WERI-Rb-1 (cell line): ENCODE results near the gene FAM114A2.

Experiments used
- DNase-seq: peaks from one replicate; pipeline ENCODE4 v3.0.0-alpha.2; 2020
- H3K27ac ChIP-seq: fragments of 250-450 bp; sonication (Bioruptor Pico); 2 replicates; pipeline ENCODE4 v1.5.1; 2020; ENCODE audit warnings: mild to moderate bottlenecking, moderate library complexity
- H3K27me3 ChIP-seq: fragments of 250-450 bp; sonication (Bioruptor Pico); 2 replicates; pipeline ENCODE4 v1.5.1; 2021; ENCODE audit warnings: mild to moderate bottlenecking, low read depth, moderate library complexity; ENCODE audit not compliant: insufficient read depth, severe bottlenecking
- H3K36me3 ChIP-seq: fragments of 250-450 bp; sonication (Bioruptor Pico); 2 replicates; pipeline ENCODE4 v1.5.1; 2020; ENCODE audit warnings: mild to moderate bottlenecking, moderate library complexity
- H3K4me3 ChIP-seq: 2 replicates; pipeline ENCODE4 v1.5.1; 2011; ENCODE audit warnings: low read depth, mild to moderate bottlenecking, control low read depth, low read length
- H3K9me3 ChIP-seq: fragments of 250-450 bp; sonication (Bioruptor Pico); 2 replicates; pipeline ENCODE4 v1.5.1; 2021; ENCODE audit warnings: mild to moderate bottlenecking, moderate library complexity; ENCODE audit not compliant: severe bottlenecking
- TF ChIP-seq, protein P1 (sequence below): IDR thresholded peaks from 2 replicates; pipeline ENCODE4 v1.5.1; 2011; ENCODE audit warnings: low read depth, mild to moderate bottlenecking, control low read depth, inconsistent platforms, low read length

FAM114A2 gene

DNA sequence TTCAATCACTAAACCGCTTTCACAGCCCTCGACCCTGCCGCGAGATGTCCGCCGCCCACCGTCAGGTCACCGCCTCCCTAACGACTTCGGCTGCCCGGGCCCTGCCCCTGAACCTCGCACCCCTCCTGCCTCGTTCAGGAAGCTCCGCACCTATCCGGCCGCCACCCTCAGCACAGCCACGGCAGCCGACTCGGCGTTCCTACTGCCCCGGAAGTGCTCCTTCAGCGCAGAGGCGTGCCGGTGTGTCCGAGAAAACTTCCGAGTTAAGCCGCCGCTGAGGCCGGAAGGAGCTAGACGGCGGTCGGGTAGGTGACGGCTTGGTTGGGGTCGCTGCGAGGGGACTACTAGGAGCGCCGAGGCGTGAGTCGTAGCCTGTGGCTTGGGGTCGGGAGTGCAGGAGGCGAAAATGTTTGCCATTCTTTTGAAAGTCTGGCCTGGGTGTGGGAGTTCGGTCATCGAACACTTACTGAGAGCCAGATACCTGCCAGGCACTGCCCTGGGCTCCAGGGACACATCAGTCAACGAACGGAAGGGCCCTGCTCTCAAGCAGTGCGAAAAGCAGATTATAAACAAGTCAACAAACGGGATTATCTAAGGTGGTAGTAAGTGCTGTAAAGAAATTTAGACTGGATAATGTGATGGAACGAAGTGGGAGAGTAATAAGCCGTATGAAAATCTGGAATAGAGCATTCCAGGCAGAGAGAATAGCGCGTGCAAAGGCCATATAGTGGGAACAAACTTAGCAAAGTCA lies at the start of gene FAM114A2, which contains the start of gene MFAP3:
TSS of gene FAM114A2 (minus strand) at position 204 of the 751 bp plus-strand sequence. CDS start 3,957 bp downstream, outside the sequence.
TSS of gene MFAP3 (plus strand) at position 261 of the 751 bp plus-strand sequence. CDS start 10,756 bp downstream, outside the sequence.
- Histone ChIP-seq H3K4me3 (peak within 1 kb of the TSS; percentile 86), H3K9me3 (no peaks in the 10 kb centered on the region), H3K27ac (peak within 1 kb of the TSS; percentile 80), H3K36me3 (no peaks in the 10 kb centered on the region; the same call in 1 of the 2 replicates), H3K27me3 (no peaks in the 10 kb centered on the region)
- TF ChIP-seq, protein P1, sequence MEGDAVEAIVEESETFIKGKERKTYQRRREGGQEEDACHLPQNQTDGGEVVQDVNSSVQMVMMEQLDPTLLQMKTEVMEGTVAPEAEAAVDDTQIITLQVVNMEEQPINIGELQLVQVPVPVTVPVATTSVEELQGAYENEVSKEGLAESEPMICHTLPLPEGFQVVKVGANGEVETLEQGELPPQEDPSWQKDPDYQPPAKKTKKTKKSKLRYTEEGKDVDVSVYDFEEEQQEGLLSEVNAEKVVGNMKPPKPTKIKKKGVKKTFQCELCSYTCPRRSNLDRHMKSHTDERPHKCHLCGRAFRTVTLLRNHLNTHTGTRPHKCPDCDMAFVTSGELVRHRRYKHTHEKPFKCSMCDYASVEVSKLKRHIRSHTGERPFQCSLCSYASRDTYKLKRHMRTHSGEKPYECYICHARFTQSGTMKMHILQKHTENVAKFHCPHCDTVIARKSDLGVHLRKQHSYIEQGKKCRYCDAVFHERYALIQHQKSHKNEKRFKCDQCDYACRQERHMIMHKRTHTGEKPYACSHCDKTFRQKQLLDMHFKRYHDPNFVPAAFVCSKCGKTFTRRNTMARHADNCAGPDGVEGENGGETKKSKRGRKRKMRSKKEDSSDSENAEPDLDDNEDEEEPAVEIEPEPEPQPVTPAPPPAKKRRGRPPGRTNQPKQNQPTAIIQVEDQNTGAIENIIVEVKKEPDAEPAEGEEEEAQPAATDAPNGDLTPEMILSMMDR: no peak
- DNase-seq: peak; percentile 93

DNA sequence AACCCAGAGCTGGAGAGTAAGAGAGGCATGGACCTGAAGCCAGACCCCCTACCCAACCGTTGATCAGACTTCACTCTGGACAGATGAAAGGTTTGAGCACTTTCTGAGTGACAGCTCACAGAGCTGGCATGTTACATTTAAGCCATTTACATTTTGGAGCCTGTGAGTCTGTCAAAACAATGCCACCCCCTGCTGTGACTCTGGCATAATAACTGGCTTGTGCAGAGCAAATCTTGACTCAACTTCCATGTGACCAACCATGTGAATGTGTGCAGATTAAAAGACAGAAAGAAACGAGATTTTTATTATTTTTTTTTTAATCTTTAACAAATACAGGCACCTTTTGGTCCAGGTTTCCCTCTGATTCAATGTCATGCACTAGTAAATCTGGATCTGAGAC lies 48.5 kb upstream of the FAM114A2 start:
- no peaks in the 10 kb centered on the region for H3K27me3 ChIP-seq
- no peak overlapping the region for H3K27ac ChIP-seq
- TF ChIP-seq, protein P1: no peak
- H3K36me3 ChIP-seq: no peaks in the 10 kb centered on the region
- DNase-seq: peak; percentile 50
- no peaks in the 10 kb centered on the region for H3K9me3 ChIP-seq
- no peak overlapping the region for H3K4me3 ChIP-seq

DNA sequence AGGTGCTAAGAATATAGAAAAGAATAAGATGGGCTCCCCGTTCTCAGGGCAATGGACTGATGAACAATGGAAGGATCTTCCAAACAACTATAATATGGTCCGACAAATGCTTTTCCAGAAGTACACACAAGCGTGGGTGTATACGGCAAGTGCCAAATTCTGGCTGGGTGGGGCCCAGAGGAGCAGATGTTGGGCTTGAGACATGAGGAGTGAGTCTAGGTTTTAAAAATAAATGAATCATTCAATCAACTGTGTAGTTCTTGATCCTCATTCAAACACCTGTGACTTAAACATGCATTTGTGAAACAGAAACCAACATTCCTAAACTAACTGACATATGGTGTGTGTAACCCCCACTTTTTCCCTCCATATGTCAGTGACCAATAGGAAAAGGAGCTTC lies 47.9 kb upstream of the FAM114A2 start:
- DNase-seq: peak; percentile 30
- no peaks in the 10 kb centered on the region for H3K36me3 ChIP-seq
- H3K4me3 ChIP-seq: no peak overlapping the region
- TF ChIP-seq, protein P1: no peak
- H3K9me3 ChIP-seq: no peaks in the 10 kb centered on the region
- no peaks in the 10 kb centered on the region for H3K27me3 ChIP-seq
- H3K27ac ChIP-seq: no peak overlapping the region

- Histone ChIP-seq H3K27ac (no peak overlapping the region), H3K9me3 (no peaks in the 10 kb centered on the region), H3K4me3 (no peak overlapping the region), H3K36me3 (no peaks in the 10 kb centered on the region), H3K27me3 (no peaks in the 10 kb centered on the region)
- DNase-seq: peak; percentile 12
- TF ChIP-seq, protein P1: no peak
Observed at GRCh38 chr5:154086146-154086545, 47.4 kb upstream of the FAM114A2 start.

DNA sequence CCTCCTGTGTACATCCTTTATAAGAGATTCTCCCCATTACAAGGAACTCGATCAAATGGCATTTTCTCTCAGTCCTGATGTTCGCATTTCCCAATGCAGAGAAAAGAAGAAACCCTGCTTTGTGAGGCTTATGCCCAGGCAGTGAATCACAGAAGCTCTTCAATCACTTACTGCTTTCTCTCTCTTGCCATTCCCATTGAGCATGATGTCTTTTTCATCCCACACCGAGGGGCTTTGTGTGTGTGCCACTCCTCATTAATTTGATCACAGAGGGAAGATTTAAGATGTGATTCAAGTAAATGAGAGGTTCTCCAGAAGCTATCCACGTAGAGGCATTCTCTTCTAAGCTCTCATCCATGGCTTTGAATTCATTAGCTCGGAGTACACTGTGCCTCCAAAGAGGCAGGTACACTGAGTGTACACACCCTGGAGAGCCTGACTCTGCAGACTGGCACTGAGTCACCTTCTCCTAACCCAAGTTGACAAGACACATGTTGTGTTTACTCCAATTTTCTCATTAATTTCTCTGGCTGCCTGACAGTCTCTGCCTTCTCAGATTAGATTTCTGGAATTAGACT lies 45.4 kb upstream of the FAM114A2 start:
- Histone ChIP-seq H3K36me3 (no peaks in the 10 kb centered on the region), H3K4me3 (no peak overlapping the region), H3K9me3 (no peaks in the 10 kb centered on the region), H3K27me3 (no peaks in the 10 kb centered on the region), H3K27ac (no peak overlapping the region)
- no peak for DNase-seq
- TF ChIP-seq, protein P1: no peak
